ENCODE results near the gene CLCN3. TPM values are rescaled to one million over a fixed set of nuclear protein-coding genes. Genes with fewer than 3 reads are reported as not detected.

CLCN3 gene
- total RNA-seq, 4 donors from 2014 or later = 46.8 to 91.1 (median 69.3) TPM

GRCh38 chr4:169707958-169708643, 87.7 kb downstream of the CLCN3 start:
- in situ Hi-C loops (cut with MboI; ENCODE audit: low pct_ligation_motif_present in 1 of 4, low pct_unique_long_range_greater_than_20kb in 1 of 4, low sequenced_read_pairs in 3 of 4) = no loop called here
- TF ChIP-seq POLR2AphosphoS5 (IDR thresholded peaks at IDR 0.05) = no peak
- no peak for TF ChIP-seq POLR2A (IDR thresholded peaks at IDR 0.05)
- TF ChIP-seq CTCF (IDR thresholded peaks at IDR 0.05) = no peak
- TF ChIP-seq EP300 (IDR thresholded peaks at IDR 0.05; ENCODE audit: low read depth) = no peak
- Histone ChIP-seq H3K27me3 (no peaks in the 10 kb centered on the region), H3K36me3 (peaks cover 0 to 18% (median 1%) of the 10 kb centered on the region in 4 donors), H3K9me3 (no peaks in the 10 kb centered on the region), H3K4me1 (no peaks in the 10 kb centered on the region), H3K4me3 (no peak overlapping the region), H3K27ac (no peak overlapping the region)
- DNase-seq = no peak
- WGBS, 2 donors (ENCODE audit: low coverage in 1 of 2) = 74 to 80% methylated on average over 2 of the region's 2 CpGs
- intact Hi-C loops (cut with DNase I; ENCODE audit: low total_unique reads) = no loop called here

- WGBS, 2 donors (ENCODE audit: low coverage in 1 of 2) = 96% methylated on average over 2 of the region's 2 CpGs
- no peak overlapping the region for H3K27ac ChIP-seq
- DNase-seq = no peak
- TF ChIP-seq EP300 (IDR thresholded peaks at IDR 0.05; ENCODE audit: low read depth) (no peak), POLR2A (IDR thresholded peaks at IDR 0.05) (no peak), CTCF (IDR thresholded peaks at IDR 0.05) (no peak), POLR2AphosphoS5 (IDR thresholded peaks at IDR 0.05) (no peak)
- no peaks in the 10 kb centered on the region for H3K27me3 ChIP-seq
- intact Hi-C loops (cut with DNase I; ENCODE audit: low total_unique reads) = no loop called here
- in situ Hi-C loops (cut with MboI; ENCODE audit: low pct_ligation_motif_present in 1 of 4, low pct_unique_long_range_greater_than_20kb in 1 of 4, low sequenced_read_pairs in 3 of 4) = no loop called here
- H3K9me3 ChIP-seq = no peaks in the 10 kb centered on the region
- peaks cover 0 to 52% (median 8%) of the 10 kb centered on the region in 4 donors for H3K36me3 ChIP-seq
- H3K4me3 ChIP-seq = no peak overlapping the region
- no peaks in the 10 kb centered on the region for H3K4me1 ChIP-seq
These were observed 95.4 kb downstream of the CLCN3 start for GRCh38 chr4:169715826-169716225.

GRCh38 chr4:169716677-169717076, 96.3 kb downstream of the CLCN3 start:
- intact Hi-C loops (cut with DNase I; ENCODE audit: low total_unique reads) = no loop called here
- no peaks in the 10 kb centered on the region for H3K4me1 ChIP-seq
- in situ Hi-C loops (cut with MboI; ENCODE audit: low pct_ligation_motif_present in 1 of 4, low pct_unique_long_range_greater_than_20kb in 1 of 4, low sequenced_read_pairs in 3 of 4) = no loop called here
- H3K36me3 ChIP-seq = peaks cover 0 to 52% (median 8%) of the 10 kb centered on the region in 4 donors
- no peaks in the 10 kb centered on the region for H3K9me3 ChIP-seq
- H3K27ac ChIP-seq = no peak overlapping the region
- WGBS, 2 donors (ENCODE audit: low coverage in 1 of 2) = 84 to 100% methylated on average over 1 of the region's 1 CpG
- no peak overlapping the region for H3K4me3 ChIP-seq
- no peak for TF ChIP-seq POLR2AphosphoS5 (IDR thresholded peaks at IDR 0.05)
- TF ChIP-seq POLR2A (IDR thresholded peaks at IDR 0.05) = no peak
- no peak for TF ChIP-seq CTCF (IDR thresholded peaks at IDR 0.05)
- no peak for TF ChIP-seq EP300 (IDR thresholded peaks at IDR 0.05; ENCODE audit: low read depth)
- no peaks in the 10 kb centered on the region for H3K27me3 ChIP-seq
- DNase-seq = no peak

- Histone ChIP-seq H3K27me3 (no peaks in the 10 kb centered on the region), H3K27ac (no peak overlapping the region), H3K36me3 (peaks cover 0 to 23% (median 3%) of the 10 kb centered on the region in 4 donors), H3K4me1 (no peaks in the 10 kb centered on the region), H3K9me3 (no peaks in the 10 kb centered on the region), H3K4me3 (no peak overlapping the region)
- DNase-seq = no peak
- TF ChIP-seq POLR2AphosphoS5 (IDR thresholded peaks at IDR 0.05) (no peak), EP300 (IDR thresholded peaks at IDR 0.05; ENCODE audit: low read depth) (no peak)
- WGBS, 2 donors (ENCODE audit: low coverage in 1 of 2) = 84 to 94% methylated on average over 7 of the region's 7 CpGs
- intact Hi-C loops (cut with DNase I; ENCODE audit: low total_unique reads) (no loop called here), in situ Hi-C loops (cut with MboI; ENCODE audit: low pct_ligation_motif_present in 1 of 4, low pct_unique_long_range_greater_than_20kb in 1 of 4, low sequenced_read_pairs in 3 of 4) (no loop called here)
These were observed 100.2 kb downstream of the CLCN3 start for GRCh38 chr4:169720529-169720928.

Measured in transverse colon (tissue), 4 donors.